Muscle layer of colon (tissue), 2 donors: Measurements from ENCODE around the gene GCM1.

ENCODE experiments used
- H3K27ac ChIP-seq: one replicate; pipeline ENCODE4 v1.7.0; 2013; ENCODE audit warnings: low read depth, mild to moderate bottlenecking, low read length, moderate library complexity
- H3K27me3 ChIP-seq, 2 donors: one replicate each; pipeline ENCODE4 v1.7.0; 2013; ENCODE audit warnings: low read length in 2 of 2, mild to moderate bottlenecking in 2 of 2; ENCODE audit not compliant: insufficient read depth in 2 of 2, control insufficient read depth in 1 of 2
- H3K36me3 ChIP-seq: one replicate; pipeline ENCODE4 v1.7.0; 2013; ENCODE audit warnings: mild to moderate bottlenecking, low read length; ENCODE audit not compliant: insufficient read depth
- H3K4me1 ChIP-seq: one replicate; pipeline ENCODE4 v1.7.0; 2013; ENCODE audit warnings: mild to moderate bottlenecking, low read length; ENCODE audit not compliant: insufficient read depth
- H3K4me3 ChIP-seq, 2 donors: one replicate each; pipeline ENCODE4 v1.7.0; 2013; ENCODE audit warnings: low read length in 2 of 2, low read depth in 1 of 2, mild to moderate bottlenecking in 1 of 2, moderate library complexity in 1 of 2
- H3K9ac ChIP-seq: one replicate; pipeline ENCODE4 v1.7.0; 2013; ENCODE audit warnings: low read length
- H3K9me3 ChIP-seq: one replicate; pipeline ENCODE4 v1.7.0; 2013; ENCODE audit warnings: mild to moderate bottlenecking, low read length
- donor health status: abdominal sarcoma.
- donor health status: Adenocarcinoma of cecum.

GCM1 gene

DNA sequence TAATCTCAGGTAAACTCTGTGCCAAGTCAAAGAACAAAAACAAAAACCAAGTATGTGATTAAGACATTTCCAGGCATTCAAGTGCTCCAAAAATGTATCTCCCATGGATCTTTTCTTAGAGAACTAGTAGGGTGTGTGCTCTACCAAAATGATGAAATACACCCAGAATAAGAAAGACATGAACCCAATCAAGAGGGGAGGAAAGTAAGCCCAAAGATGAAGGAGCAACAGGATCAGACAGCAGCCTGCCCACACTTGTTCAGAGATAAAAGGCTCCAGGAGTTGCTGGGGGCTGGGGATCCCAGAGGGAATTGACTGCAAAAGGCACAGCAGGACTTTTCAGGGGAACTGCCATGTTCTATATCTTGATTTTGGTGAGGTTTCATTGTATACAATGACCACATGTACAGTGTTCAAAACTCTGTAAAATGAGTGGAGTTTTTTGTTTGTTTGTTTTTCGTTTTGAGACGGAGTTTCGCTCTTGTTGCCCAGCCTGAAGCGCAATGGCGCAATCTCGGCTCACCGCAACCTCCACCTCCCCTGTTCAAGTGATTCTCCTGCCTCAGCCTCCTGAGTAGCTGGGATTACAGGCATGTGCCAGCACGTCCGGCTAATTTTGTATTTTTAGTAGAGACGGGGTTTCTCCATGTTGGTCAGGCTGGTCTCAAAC, 24.4 kb downstream of the GCM1 start:
- H3K9ac ChIP-seq, result no peak overlapping the region
- H3K4me3 ChIP-seq, result no peak overlapping the region
- no peaks in the 10 kb centered on the region for H3K9me3 ChIP-seq

DNA sequence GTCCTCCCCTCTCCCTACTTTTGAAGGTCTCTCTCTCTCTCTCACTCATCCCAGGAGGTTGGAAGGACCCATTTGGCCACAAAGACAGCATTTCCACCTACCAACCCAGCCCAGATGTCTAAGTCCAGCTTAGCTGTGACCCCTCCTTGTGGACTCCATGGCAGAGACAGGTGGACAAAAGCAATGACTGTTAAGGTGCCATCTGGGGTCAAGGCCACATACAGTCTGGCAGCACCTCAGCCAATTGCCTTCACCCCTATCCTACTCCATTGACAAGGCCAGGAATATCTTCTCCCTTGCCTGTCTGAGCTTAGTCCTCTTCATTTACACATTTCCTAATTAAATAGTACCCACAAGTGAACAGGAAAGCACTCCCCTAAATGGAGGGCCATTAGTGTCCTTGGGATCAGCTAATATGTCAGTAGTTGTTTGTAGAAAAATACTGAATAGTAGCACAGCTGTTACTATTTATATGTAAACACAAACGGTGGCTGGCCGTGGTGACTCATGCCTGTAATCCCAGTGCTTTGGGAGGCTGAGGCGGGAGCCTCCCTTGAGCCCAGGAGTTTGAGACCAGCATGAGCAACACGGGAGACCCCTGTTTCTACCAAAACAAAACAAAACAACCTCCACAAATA, 28.8 kb downstream of the GCM1 start:
- peak overlapping the region; percentile 23 for H3K27ac ChIP-seq
- peaks cover 16% of the 10 kb centered on the region for H3K4me1 ChIP-seq
- H3K9ac ChIP-seq, result no peak overlapping the region
- H3K9me3 ChIP-seq, result no peaks in the 10 kb centered on the region
- no peaks in the 10 kb centered on the region for H3K27me3 ChIP-seq
- no peak overlapping the region for H3K4me3 ChIP-seq
- H3K36me3 ChIP-seq, result no peaks in the 10 kb centered on the region

More for the DNA sequence above, 24.4 kb downstream of the GCM1 start:
- peaks cover 7% of the 10 kb centered on the region for H3K4me1 ChIP-seq
- H3K27me3 ChIP-seq, result no peaks in the 10 kb centered on the region
- no peak overlapping the region for H3K27ac ChIP-seq
- no peaks in the 10 kb centered on the region for H3K36me3 ChIP-seq

DNA sequence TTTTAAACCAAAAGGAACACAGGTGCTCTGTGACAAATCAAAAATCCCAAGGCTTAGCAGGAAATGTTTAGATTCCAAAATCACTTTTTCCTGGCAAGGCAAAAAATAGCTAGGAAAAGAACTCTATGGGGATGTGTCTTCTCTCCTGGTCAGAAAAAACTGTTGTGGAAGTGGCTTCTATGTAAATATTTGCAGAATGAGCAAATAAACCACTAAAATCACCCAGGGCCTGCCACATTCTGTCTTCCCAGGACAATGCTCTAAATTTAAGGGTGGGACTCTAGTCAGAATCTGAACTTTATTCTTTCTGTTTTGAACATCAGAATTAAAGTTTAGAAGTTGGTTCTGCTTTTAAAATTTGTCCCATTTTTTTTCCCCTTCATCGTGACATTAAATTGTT, 29.3 kb downstream of the GCM1 start:
- H3K9me3 ChIP-seq, result no peaks in the 10 kb centered on the region
- peaks cover 16% of the 10 kb centered on the region for H3K4me1 ChIP-seq
- H3K4me3 ChIP-seq, result no peak overlapping the region
- H3K27me3 ChIP-seq, result no peaks in the 10 kb centered on the region
- no peak overlapping the region for H3K9ac ChIP-seq
- peak overlapping the region; percentile 23 for H3K27ac ChIP-seq
- no peaks in the 10 kb centered on the region for H3K36me3 ChIP-seq

DNA sequence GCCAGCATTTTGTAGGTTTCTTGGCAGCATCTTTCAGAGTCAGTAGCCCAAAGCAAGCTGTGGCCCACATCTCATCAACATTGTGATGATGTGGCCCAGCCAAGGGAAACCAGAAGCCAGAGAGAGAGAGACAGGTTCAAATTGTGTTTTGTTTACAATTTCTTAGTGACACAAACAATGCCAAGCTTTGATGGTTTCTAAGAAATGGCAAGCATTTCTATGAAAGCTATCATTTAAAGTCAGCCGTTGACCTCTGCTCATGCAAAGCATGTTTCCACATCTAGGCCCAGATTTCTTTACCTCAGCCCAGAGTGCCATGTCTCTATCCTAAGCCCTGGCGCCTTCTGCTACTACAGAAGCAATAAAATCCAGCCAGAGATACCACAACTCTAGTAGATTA, 32.9 kb downstream of the GCM1 start:
- H3K36me3 ChIP-seq, result no peaks in the 10 kb centered on the region
- H3K4me1 ChIP-seq, result peaks cover 32% of the 10 kb centered on the region
- H3K9ac ChIP-seq, result no peak overlapping the region
- no peaks in the 10 kb centered on the region for H3K27me3 ChIP-seq
- no peaks in the 10 kb centered on the region for H3K9me3 ChIP-seq
- H3K4me3 ChIP-seq, result no peak overlapping the region
- no peak overlapping the region for H3K27ac ChIP-seq

DNA sequence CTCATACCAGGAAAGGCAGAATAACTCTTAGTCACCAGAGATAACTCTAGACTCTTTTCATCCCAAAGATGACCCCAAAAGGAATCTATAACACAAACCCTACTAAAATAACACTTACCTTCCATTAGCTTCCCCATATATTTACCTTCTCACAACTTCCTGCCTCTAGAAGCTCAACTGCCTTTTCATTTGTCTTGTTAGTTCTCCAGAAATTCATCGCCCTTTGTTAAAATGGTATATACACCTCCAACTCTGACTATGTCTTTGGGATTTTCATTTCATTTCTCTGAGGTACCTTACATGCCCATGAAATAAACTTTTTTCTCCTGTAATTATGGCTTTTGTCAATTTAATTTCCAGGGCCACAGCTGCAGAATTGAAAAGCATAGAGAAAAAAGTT, 33.5 kb downstream of the GCM1 start:
- no peaks in the 10 kb centered on the region for H3K27me3 ChIP-seq
- H3K9me3 ChIP-seq, result no peaks in the 10 kb centered on the region
- no peak overlapping the region for H3K4me3 ChIP-seq
- no peak overlapping the region for H3K9ac ChIP-seq
- no peaks in the 10 kb centered on the region for H3K36me3 ChIP-seq
- no peak overlapping the region for H3K27ac ChIP-seq
- peaks cover 32% of the 10 kb centered on the region for H3K4me1 ChIP-seq

DNA sequence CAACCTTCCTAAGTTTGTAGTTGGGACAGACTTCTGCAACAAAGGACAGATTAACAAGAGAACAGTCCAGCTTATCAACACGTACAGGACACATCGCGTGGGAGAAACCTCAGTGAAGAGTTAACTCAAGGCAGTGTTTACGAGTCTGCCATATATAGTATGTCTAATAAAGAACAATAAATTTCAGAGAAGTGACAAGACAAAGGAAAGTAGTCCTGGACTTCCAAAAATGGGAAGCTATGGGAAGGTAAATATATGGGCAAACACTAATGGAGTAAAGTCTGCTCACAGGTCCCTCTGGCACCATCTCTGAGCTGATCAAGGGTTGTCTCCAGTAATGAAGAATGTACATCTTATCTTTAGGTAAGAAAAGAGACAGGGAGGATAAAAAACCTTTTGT, 34.9 kb downstream of the GCM1 start:
- Histone ChIP-seq H3K4me1 (peaks cover 21% of the 10 kb centered on the region), H3K27me3 (no peaks in the 10 kb centered on the region), H3K9me3 (no peaks in the 10 kb centered on the region), H3K36me3 (no peaks in the 10 kb centered on the region), H3K9ac (no peak overlapping the region), H3K4me3 (no peak overlapping the region), H3K27ac (no peak overlapping the region)

DNA sequence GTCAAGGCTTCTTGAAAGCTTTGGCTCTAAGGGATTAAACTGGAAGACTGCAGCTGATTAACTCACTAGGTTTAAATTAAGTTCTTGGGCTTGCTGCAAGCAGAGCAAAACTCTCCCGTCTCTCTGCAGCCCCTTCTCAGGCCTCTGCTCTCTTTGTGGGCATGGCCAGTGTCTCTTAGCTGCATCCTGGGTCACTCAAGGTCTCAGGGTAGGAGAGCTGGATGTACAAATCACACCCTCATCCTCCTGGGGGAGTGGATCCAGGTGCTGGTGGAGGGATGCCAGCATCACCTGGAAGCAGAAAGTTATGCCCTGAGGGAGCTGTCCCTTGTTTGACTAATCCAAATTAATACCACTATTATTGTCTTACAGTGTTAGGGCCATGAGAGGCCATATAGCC, 35.8 kb downstream of the GCM1 start:
- H3K9me3 ChIP-seq, result no peaks in the 10 kb centered on the region
- H3K36me3 ChIP-seq, result no peaks in the 10 kb centered on the region
- peaks cover 17% of the 10 kb centered on the region for H3K4me1 ChIP-seq
- H3K9ac ChIP-seq, result no peak overlapping the region
- no peak overlapping the region for H3K4me3 ChIP-seq
- H3K27ac ChIP-seq, result peak overlapping the region; percentile 44
- no peaks in the 10 kb centered on the region for H3K27me3 ChIP-seq

DNA sequence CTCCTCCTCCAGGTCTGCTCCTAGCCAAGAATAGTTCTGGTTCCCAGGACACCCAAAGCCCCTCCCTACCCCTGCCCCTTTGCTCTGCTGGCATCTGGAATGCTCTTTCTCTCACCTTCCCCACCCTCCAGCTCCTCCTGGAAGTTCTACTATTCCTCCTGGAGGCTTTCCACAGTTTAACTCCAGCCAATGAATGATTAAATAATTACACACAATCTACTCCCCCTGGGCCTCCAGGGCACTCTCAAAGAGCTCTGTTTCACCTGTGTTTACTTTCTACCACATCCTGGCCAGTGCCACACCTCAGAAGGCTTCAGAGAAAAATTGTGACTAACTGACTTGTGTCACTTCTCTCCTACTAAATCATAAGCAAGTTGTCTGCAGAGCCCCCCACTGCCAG, 36.2 kb downstream of the GCM1 start:
- no peaks in the 10 kb centered on the region for H3K36me3 ChIP-seq
- H3K9me3 ChIP-seq, result no peaks in the 10 kb centered on the region
- H3K4me3 ChIP-seq, result no peak overlapping the region
- H3K4me1 ChIP-seq, result peaks cover 17% of the 10 kb centered on the region
- H3K27ac ChIP-seq, result peak overlapping the region; percentile 44
- H3K27me3 ChIP-seq, result no peaks in the 10 kb centered on the region
- no peak overlapping the region for H3K9ac ChIP-seq

DNA sequence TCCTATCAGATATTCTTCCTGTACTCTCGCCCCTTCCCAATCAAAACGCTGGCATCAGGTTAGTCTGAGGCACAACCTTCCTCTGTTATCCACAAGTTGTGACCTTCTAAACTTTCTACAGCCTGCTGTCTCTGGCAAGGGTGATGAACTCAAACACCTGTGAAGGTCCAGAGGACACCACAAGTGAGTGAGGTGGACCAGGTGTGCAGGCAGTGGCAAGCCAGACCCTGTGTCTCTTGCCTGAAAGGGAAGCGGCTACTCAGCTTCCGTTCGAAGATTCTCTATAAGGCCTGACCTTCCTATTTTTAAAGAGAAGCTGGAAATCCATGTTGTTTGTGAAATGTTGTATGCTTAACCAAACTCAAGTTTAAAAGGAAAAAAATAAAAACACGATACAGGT, 36.8 kb downstream of the GCM1 start:
- H3K4me3 ChIP-seq, result no peak overlapping the region
- no peak overlapping the region for H3K27ac ChIP-seq

DNA sequence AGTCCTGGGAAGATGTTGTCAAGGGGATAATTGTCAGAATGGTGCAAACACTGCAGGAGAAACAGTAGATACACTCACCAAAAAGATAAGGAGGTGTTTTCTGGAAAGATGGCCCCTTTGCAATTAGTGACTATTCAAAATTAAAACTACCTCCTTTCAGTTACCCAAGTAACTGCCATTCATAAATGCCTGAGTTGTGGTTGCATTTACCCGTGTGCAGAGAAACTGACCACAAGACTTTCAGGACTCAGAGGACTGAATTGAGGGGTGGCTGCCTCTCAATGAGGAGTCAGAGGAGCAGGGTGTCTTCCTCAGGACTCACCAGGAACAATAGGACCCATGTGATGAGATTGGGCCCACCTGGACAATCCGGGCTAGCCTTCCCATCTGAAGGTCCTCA, 39.0 kb downstream of the GCM1 start:
- H3K4me3 ChIP-seq, result no peak overlapping the region
- no peaks in the 10 kb centered on the region for H3K9me3 ChIP-seq
- H3K36me3 ChIP-seq, result no peaks in the 10 kb centered on the region
- H3K27ac ChIP-seq, result no peak overlapping the region
- H3K9ac ChIP-seq, result no peak overlapping the region
- no peaks in the 10 kb centered on the region for H3K27me3 ChIP-seq
- peaks cover 21% of the 10 kb centered on the region for H3K4me1 ChIP-seq

More for the DNA sequence above, 36.8 kb downstream of the GCM1 start:
- H3K9ac ChIP-seq, result no peak overlapping the region
- H3K36me3 ChIP-seq, result no peaks in the 10 kb centered on the region
- no peaks in the 10 kb centered on the region for H3K27me3 ChIP-seq
- peaks cover 17% of the 10 kb centered on the region for H3K4me1 ChIP-seq
- no peaks in the 10 kb centered on the region for H3K9me3 ChIP-seq

DNA sequence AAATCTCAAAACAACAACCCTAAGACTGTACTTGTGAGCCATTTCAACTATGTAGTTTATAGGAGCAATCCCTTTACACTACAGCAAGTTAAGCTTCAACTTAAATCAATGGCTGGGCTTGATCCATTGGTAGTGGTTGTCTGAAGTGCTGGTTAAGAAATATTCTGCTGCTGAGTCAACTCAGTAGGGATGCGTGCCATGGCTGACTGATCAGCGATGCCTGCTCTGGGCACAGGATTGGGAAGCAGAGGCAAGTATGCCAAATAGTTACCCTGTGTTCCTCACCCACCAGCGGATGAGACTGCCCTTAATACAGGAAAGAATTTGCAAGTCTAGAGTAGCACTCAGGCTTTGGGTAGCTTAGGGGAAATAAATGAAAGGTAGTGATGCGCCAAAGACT, 41.5 kb downstream of the GCM1 start:
- Histone ChIP-seq H3K4me1 (peaks cover 8% of the 10 kb centered on the region), H3K4me3 (no peak overlapping the region), H3K9me3 (no peaks in the 10 kb centered on the region), H3K27ac (no peak overlapping the region), H3K36me3 (peaks cover 6% of the 10 kb centered on the region), H3K9ac (no peak overlapping the region), H3K27me3 (no peaks in the 10 kb centered on the region)

DNA sequence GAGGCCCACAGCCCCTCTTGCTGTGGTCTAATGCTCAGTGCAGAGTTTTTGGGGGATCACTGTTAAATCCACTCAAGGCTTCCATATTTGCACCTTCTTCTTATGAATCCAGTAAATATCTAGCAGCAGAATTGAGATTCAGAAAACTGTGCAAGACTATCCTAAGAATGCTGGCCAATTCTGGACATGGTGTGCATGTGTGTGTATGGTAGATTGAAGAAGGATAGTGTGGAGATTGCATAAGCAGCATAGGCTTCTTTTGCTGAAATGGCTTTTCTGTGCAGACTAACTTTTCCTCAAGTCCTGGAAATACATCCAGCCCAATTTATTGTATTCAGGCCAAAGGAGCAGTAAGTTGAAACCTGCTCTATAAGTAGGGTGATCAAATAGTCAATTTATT, 43.7 kb downstream of the GCM1 start:
- no peaks in the 10 kb centered on the region for H3K27me3 ChIP-seq
- H3K4me1 ChIP-seq, result peaks cover 8% of the 10 kb centered on the region
- peak overlapping the region; percentile 5 for H3K27ac ChIP-seq

More for the DNA sequence above, 43.7 kb downstream of the GCM1 start:
- H3K4me3 ChIP-seq, result no peak overlapping the region
- no peak overlapping the region for H3K9ac ChIP-seq
- peaks cover 20% of the 10 kb centered on the region for H3K36me3 ChIP-seq
- H3K9me3 ChIP-seq, result no peaks in the 10 kb centered on the region
